Mononuclear cell (primary cell): Measurements from ENCODE around the gene MDFI. TPM values are rescaled to one million over a fixed set of nuclear protein-coding genes. Genes with fewer than 3 reads are reported as not detected.

Experiments
- H3K27me3 ChIP-seq: 2 replicates; pipeline ENCODE4 v1.6.0; 2011; ENCODE audit warnings: low read length, control low read depth; ENCODE audit not compliant: insufficient read depth
- H3K4me1 ChIP-seq: 2 replicates; pipeline ENCODE4 v1.5.1; 2011; ENCODE audit warnings: mild to moderate bottlenecking, low read length, control low read depth; ENCODE audit not compliant: insufficient read depth
- H3K4me3 ChIP-seq: 2 replicates; pipeline ENCODE4 v1.5.1; 2011; ENCODE audit warnings: mild to moderate bottlenecking, low read length, moderate library complexity
- H3K9me3 ChIP-seq: 2 replicates; pipeline ENCODE4 v1.5.1; 2011; ENCODE audit warnings: low read depth, mild to moderate bottlenecking, control low read depth, low read length
- total RNA-seq: library from RNA; depleted of rRNA; stranded (reverse); fragments of >200 nt; gene quantifications from one replicate; pipeline ENCODE4 v1.2.3, GENCODE V29; 2012

Gene MDFI
- total RNA-seq, 1 donor: not detected

GRCh38 chr6:41621367-41621766 is 16.9 kb upstream of the MDFI start:
- no peaks in the 10 kb centered on the region for H3K27me3 ChIP-seq
- H3K9me3 ChIP-seq: no peaks in the 10 kb centered on the region
- no peak overlapping the region for H3K4me3 ChIP-seq
- H3K4me1 ChIP-seq: no peaks in the 10 kb centered on the region

- Histone ChIP-seq H3K4me1 (no peaks in the 10 kb centered on the region), H3K4me3 (no peak overlapping the region), H3K9me3 (no peaks in the 10 kb centered on the region), H3K27me3 (no peaks in the 10 kb centered on the region)
These were observed 16.5 kb upstream of the MDFI start for GRCh38 chr6:41621802-41622201.

- Histone ChIP-seq H3K27me3 (no peaks in the 10 kb centered on the region), H3K9me3 (no peaks in the 10 kb centered on the region), H3K4me1 (no peaks in the 10 kb centered on the region), H3K4me3 (no peak overlapping the region)
These were observed 15.9 kb upstream of the MDFI start for GRCh38 chr6:41622206-41622988.

- Histone ChIP-seq H3K4me3 (no peak overlapping the region), H3K4me1 (no peaks in the 10 kb centered on the region), H3K27me3 (no peaks in the 10 kb centered on the region), H3K9me3 (no peaks in the 10 kb centered on the region)
These were observed 14.9 kb upstream of the MDFI start for GRCh38 chr6:41623330-41623729.

GRCh38 chr6:41624621-41625380 is 13.5 kb upstream of the MDFI start:
- Histone ChIP-seq H3K4me1 (no peaks in the 10 kb centered on the region), H3K27me3 (no peaks in the 10 kb centered on the region), H3K4me3 (no peak overlapping the region), H3K9me3 (no peaks in the 10 kb centered on the region)

- Histone ChIP-seq H3K4me3 (no peak overlapping the region), H3K4me1 (no peaks in the 10 kb centered on the region), H3K27me3 (no peaks in the 10 kb centered on the region), H3K9me3 (no peaks in the 10 kb centered on the region)
These were observed 12.8 kb upstream of the MDFI start for GRCh38 chr6:41625442-41625841.

- Histone ChIP-seq H3K4me1 (no peaks in the 10 kb centered on the region), H3K27me3 (no peaks in the 10 kb centered on the region), H3K9me3 (no peaks in the 10 kb centered on the region), H3K4me3 (no peak overlapping the region)
These were observed 12.2 kb upstream of the MDFI start for GRCh38 chr6:41626022-41626421.

GRCh38 chr6:41626917-41627316 is 11.4 kb upstream of the MDFI start:
- Histone ChIP-seq H3K4me3 (no peak overlapping the region), H3K4me1 (no peaks in the 10 kb centered on the region), H3K9me3 (no peaks in the 10 kb centered on the region), H3K27me3 (no peaks in the 10 kb centered on the region)

- H3K4me1 ChIP-seq: no peaks in the 10 kb centered on the region
- H3K27me3 ChIP-seq: no peaks in the 10 kb centered on the region
- H3K4me3 ChIP-seq: no peak overlapping the region
- H3K9me3 ChIP-seq: no peaks in the 10 kb centered on the region
These were observed 9.1 kb upstream of the MDFI start for GRCh38 chr6:41629128-41629527.

GRCh38 chr6:41630069-41630468 is 8.2 kb upstream of the MDFI start:
- H3K4me1 ChIP-seq: no peaks in the 10 kb centered on the region
- no peaks in the 10 kb centered on the region for H3K27me3 ChIP-seq
- H3K4me3 ChIP-seq: no peak overlapping the region
- H3K9me3 ChIP-seq: no peaks in the 10 kb centered on the region

- no peaks in the 10 kb centered on the region for H3K27me3 ChIP-seq
- H3K4me3 ChIP-seq: no peak overlapping the region
- no peaks in the 10 kb centered on the region for H3K4me1 ChIP-seq
- H3K9me3 ChIP-seq: no peaks in the 10 kb centered on the region
These were observed 7.3 kb upstream of the MDFI start for GRCh38 chr6:41630946-41631345.

GRCh38 chr6:41633056-41633634 is 5.1 kb upstream of the MDFI start:
- H3K4me3 ChIP-seq: no peak overlapping the region
- H3K27me3 ChIP-seq: peaks cover 21% of the 10 kb centered on the region
- H3K4me1 ChIP-seq: peaks cover 4% of the 10 kb centered on the region
- H3K9me3 ChIP-seq: no peaks in the 10 kb centered on the region

GRCh38 chr6:41634657-41635056 is 3.6 kb upstream of the MDFI start:
- H3K9me3 ChIP-seq: no peaks in the 10 kb centered on the region
- peaks cover 32% of the 10 kb centered on the region for H3K27me3 ChIP-seq
- no peak overlapping the region for H3K4me3 ChIP-seq
- H3K4me1 ChIP-seq: peaks cover 4% of the 10 kb centered on the region

GRCh38 chr6:41635365-41635764 is 2.9 kb upstream of the MDFI start:
- Histone ChIP-seq H3K4me1 (peaks cover 4% of the 10 kb centered on the region), H3K4me3 (no peak overlapping the region), H3K27me3 (peaks cover 38% of the 10 kb centered on the region), H3K9me3 (no peaks in the 10 kb centered on the region)

GRCh38 chr6:41636833-41637193 is 1.5 kb upstream of the MDFI start:
- peaks cover 38% of the 10 kb centered on the region for H3K27me3 ChIP-seq
- no peak overlapping the region for H3K4me3 ChIP-seq
- no peaks in the 10 kb centered on the region for H3K9me3 ChIP-seq
- H3K4me1 ChIP-seq: peaks cover 4% of the 10 kb centered on the region
